ENCODE data around the gene CRELD2.

CRELD2 gene

DNA sequence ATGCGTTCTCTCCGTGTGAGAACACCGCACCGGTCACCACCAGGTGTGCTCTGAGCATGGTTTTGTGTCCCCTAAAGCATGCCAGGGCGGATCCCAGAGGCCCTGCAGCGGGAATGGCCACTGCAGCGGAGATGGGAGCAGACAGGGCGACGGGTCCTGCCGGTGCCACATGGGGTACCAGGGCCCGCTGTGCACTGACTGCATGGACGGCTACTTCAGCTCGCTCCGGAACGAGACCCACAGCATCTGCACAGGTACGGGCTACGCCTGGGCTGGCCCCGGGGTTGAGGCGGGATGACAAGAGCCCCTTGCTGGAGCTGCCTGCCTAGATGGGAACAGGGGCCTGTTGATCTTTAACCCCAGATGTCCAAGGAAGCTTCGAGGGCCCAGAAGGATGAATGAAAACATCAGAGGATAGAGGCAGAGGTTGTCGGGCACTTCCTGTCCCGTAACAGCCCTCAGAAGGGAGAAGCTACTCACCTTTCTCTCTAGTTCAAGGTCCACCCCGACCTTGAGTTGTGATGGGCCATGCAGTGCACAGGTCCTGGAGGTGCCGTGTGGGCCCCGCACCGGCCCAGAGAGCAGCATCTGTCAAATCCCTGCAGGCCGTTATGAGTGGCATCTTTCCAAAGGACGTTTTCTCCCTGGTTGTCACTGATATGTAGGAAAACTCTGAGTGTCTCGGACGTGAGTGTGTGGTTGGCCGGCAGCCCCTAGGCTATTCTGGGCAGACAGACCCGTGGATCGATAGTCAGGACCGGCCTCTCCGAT is 3.3 kb downstream of the CRELD2 start:
- no peak for TF ChIP-seq FOXP2 (optimal IDR thresholded peaks at IDR 0.05; ENCODE audit: borderline replicate concordance, extremely low read depth, extremely low read length, insufficient read depth)
- TF ChIP-seq REST (IDR thresholded peaks at IDR 0.05; ENCODE audit: insufficient read depth in 1 of 2, low read depth in 2 of 2, low read length in 2 of 2), result no peak
- no peak for TF ChIP-seq TAF1 (IDR thresholded peaks at IDR 0.05; ENCODE audit: borderline replicate concordance, insufficient read depth, low read length)
- no peak for TF ChIP-seq SIN3A (IDR thresholded peaks at IDR 0.05; ENCODE audit: borderline replicate concordance, insufficient read depth, low read length)
- TF ChIP-seq POLR2AphosphoS5 (IDR thresholded peaks at IDR 0.05; ENCODE audit: low read depth, low read length), result no peak

DNA sequence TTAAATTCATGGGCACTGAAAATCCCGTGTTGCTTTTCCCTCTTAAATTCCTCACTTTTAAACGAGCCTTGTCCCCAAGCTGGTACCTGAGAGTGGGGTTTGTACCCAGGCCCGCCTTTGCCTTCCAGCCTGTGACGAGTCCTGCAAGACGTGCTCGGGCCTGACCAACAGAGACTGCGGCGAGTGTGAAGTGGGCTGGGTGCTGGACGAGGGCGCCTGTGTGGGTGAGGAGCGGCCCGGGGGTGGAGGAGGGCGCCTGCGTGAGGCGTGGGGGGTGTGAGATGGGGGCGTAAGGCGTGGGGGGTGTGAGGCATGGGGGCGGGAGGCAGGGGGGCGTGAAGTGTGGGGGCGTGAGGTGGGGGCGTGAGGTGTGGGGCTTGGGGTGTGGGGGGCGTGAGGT is 4.0 kb downstream of the CRELD2 start:
- TF ChIP-seq SIN3A (IDR thresholded peaks at IDR 0.05; ENCODE audit: borderline replicate concordance, insufficient read depth, low read length) (no peak), POLR2AphosphoS5 (IDR thresholded peaks at IDR 0.05; ENCODE audit: low read depth, low read length) (no peak), FOXP2 (optimal IDR thresholded peaks at IDR 0.05; ENCODE audit: borderline replicate concordance, extremely low read depth, extremely low read length, insufficient read depth) (no peak), TAF1 (IDR thresholded peaks at IDR 0.05; ENCODE audit: borderline replicate concordance, insufficient read depth, low read length) (no peak), REST (IDR thresholded peaks at IDR 0.05; ENCODE audit: insufficient read depth in 1 of 2, low read depth in 2 of 2, low read length in 2 of 2) (no peak)

GRCh38 chr22:49922926-49923325 is 4.5 kb downstream of the CRELD2 start:
- no peak for TF ChIP-seq REST (IDR thresholded peaks at IDR 0.05; ENCODE audit: insufficient read depth in 1 of 2, low read depth in 2 of 2, low read length in 2 of 2)
- TF ChIP-seq POLR2AphosphoS5 (IDR thresholded peaks at IDR 0.05; ENCODE audit: low read depth, low read length), result no peak
- no peak for TF ChIP-seq FOXP2 (optimal IDR thresholded peaks at IDR 0.05; ENCODE audit: borderline replicate concordance, extremely low read depth, extremely low read length, insufficient read depth)
- no peak for TF ChIP-seq SIN3A (IDR thresholded peaks at IDR 0.05; ENCODE audit: borderline replicate concordance, insufficient read depth, low read length)
- no peak for TF ChIP-seq TAF1 (IDR thresholded peaks at IDR 0.05; ENCODE audit: borderline replicate concordance, insufficient read depth, low read length)

GRCh38 chr22:49923445-49923844 is 5.0 kb downstream of the CRELD2 start:
- TF ChIP-seq SIN3A (IDR thresholded peaks at IDR 0.05; ENCODE audit: borderline replicate concordance, insufficient read depth, low read length) (no peak), TAF1 (IDR thresholded peaks at IDR 0.05; ENCODE audit: borderline replicate concordance, insufficient read depth, low read length) (no peak), FOXP2 (optimal IDR thresholded peaks at IDR 0.05; ENCODE audit: borderline replicate concordance, extremely low read depth, extremely low read length, insufficient read depth) (no peak), POLR2AphosphoS5 (IDR thresholded peaks at IDR 0.05; ENCODE audit: low read depth, low read length) (no peak), REST (IDR thresholded peaks at IDR 0.05; ENCODE audit: insufficient read depth in 1 of 2, low read depth in 2 of 2, low read length in 2 of 2) (no peak)

Measured in PFSK-1 (cell line).